ENCODE results near the gene PDCD6IP. TPM values are rescaled to one million over a fixed set of nuclear protein-coding genes. Genes with fewer than 3 reads are reported as not detected.

PDCD6IP gene
- total RNA-seq, 1 donor from 2014 or later, result 184 TPM

DNA sequence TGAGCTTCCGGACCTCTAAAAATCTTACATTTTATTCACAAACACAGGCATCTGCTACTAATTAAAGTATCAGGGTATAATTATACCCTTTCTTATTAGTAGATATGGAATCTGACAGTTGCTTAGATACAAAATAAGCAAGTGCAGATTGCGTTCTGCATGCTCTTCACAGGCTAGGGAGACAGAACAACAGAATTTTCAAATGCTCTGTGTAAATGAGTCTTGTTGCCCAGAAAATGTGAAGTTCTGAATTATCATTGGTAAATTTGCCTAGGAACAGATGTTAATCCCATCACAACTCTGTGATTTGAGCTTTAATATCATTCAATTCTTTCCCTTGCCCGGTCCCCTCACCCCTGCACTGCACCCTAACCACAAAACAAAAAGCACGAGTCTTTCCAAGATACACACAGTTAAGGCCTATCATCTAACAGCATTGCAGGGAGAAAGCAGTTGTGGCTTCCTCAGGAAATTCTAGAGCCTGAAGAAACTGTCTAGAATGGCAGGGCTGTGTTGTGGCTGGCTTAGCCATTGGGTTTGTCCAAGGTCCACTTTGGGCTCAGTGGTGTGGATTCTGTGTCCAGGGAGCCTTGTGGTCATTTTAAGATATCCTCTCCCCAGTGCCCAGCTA lies 119.8 kb downstream of the PDCD6IP start:
- intact Hi-C loops (cut with micrococcal nuclease), result no loop called here

Other genes starting within 250 kb of the PDCD6IP start
- 50.0 and 56.8 TPM in 2 replicates for gene CLASP2, start 80.4 kb upstream of the PDCD6IP start, total RNA-seq

Measured in T-helper 1 cell treated with Interleukin-12 subunit alpha and Interleukin-12 subunit beta and Interleukin-4 antibody, amounts not matched to agents 30 ng/mL and 1 ng/mL, for 36 hours (primary cell).